GM15510 (cell line): ENCODE measurements around the gene SDC4.

Experiments
- POLR2A ChIP-seq: IDR thresholded peaks from 3 replicates; pipeline ENCODE4 v1.6.1; 2011; ENCODE audit warnings: borderline replicate concordance; ENCODE audit not compliant: insufficient read length; ENCODE audit errors: extremely low read depth

The SDC4 gene

GRCh38 chr20:45347936-45348778 is at the start of gene SDC4:
Gene SDC4, minus strand, starts transcription at chr20:45348424. Its CDS starts 40 bp downstream, at chr20:45348384.
- peak; percentile 60 for TF ChIP-seq POLR2A

- TF ChIP-seq POLR2A = no peak
These were observed 46.8 kb upstream of the SDC4 start for GRCh38 chr20:45395114-45395415.

GRCh38 chr20:45394221-45395113 is 46.2 kb upstream of the SDC4 start:
- TF ChIP-seq POLR2A = no peak

- TF ChIP-seq POLR2A = no peak
These were observed 44.5 kb upstream of the SDC4 start for GRCh38 chr20:45392733-45393132.

GRCh38 chr20:45391559-45391958 is 43.3 kb upstream of the SDC4 start:
- no peak for TF ChIP-seq POLR2A

- TF ChIP-seq POLR2A = no peak
These were observed 42.7 kb upstream of the SDC4 start for GRCh38 chr20:45390931-45391330.

GRCh38 chr20:45387274-45387673 is 39.0 kb upstream of the SDC4 start:
- TF ChIP-seq POLR2A = no peak

GRCh38 chr20:45378191-45378590 is 30.0 kb upstream of the SDC4 start, which contains the start of gene TP53TG5:
Gene TP53TG5, minus strand, starts transcription at chr20:45378325. Its CDS starts 89 bp downstream, at chr20:45378236.
- no peak for TF ChIP-seq POLR2A

GRCh38 chr20:45377269-45377668 is 29.0 kb upstream of the SDC4 start:
- no peak for TF ChIP-seq POLR2A

- no peak for TF ChIP-seq POLR2A
These were observed 26.7 kb upstream of the SDC4 start for GRCh38 chr20:45374966-45375365.

GRCh38 chr20:45374101-45374467 is 25.9 kb upstream of the SDC4 start:
- no peak for TF ChIP-seq POLR2A

GRCh38 chr20:45373353-45374100 is 25.3 kb upstream of the SDC4 start:
- TF ChIP-seq POLR2A = no peak

GRCh38 chr20:45372646-45373352 is 24.6 kb upstream of the SDC4 start:
- TF ChIP-seq POLR2A = no peak

- no peak for TF ChIP-seq POLR2A
These were observed 24.0 kb upstream of the SDC4 start for GRCh38 chr20:45372241-45372640.
